Breast epithelium (tissue), 4 donors: Measurements from ENCODE around the gene THBS1. TPM values are rescaled to one million over a fixed set of nuclear protein-coding genes. Genes with fewer than 3 reads are reported as not detected.

Source experiments
- DNase-seq, 2 donors: peaks; one replicate each; pipeline ENCODE4 v3.0.0-alpha.2; 2019; ENCODE audit warnings: low spot score in 2 of 2
- H3K27ac ChIP-seq, 2 donors: fragments of 200-600 bp; sonication (generic) in 1 of 2; one replicate each; pipeline ENCODE4 v1.5.1; 2016 to 2019; ENCODE audit warnings: mild to moderate bottlenecking in 1 of 2
- H3K27me3 ChIP-seq, 2 donors: fragments of 200-600 bp; sonication (generic) in 1 of 2; one replicate each; pipeline versions ENCODE4 v1.5.1 to v1.6.0; 2017 to 2019; ENCODE audit warnings: control low read depth in 1 of 2, mild to moderate bottlenecking in 1 of 2
- H3K36me3 ChIP-seq: fragments of 200-600 bp; one replicate; pipeline ENCODE4 v1.5.1; 2019
- H3K4me1 ChIP-seq, 2 donors: fragments of 200-600 bp; sonication (generic); one replicate each; pipeline ENCODE4 v1.5.1; 2016 to 2019; ENCODE audit warnings: control low read depth in 1 of 2
- H3K4me3 ChIP-seq, 3 donors: fragments of 200-600 bp; sonication (generic); 1 replicate in 2 of 3; 2 replicates in 1 of 3; pipeline ENCODE4 v1.5.1; 2016 to 2019; ENCODE audit warnings: mild to moderate bottlenecking in 3 of 3, moderate library complexity in 2 of 3
- H3K9me3 ChIP-seq, 2 donors: fragments of 200-600 bp; sonication (generic) in 1 of 2; one replicate each; pipeline ENCODE4 v1.5.1; 2016 to 2019; ENCODE audit warnings: control low read depth in 1 of 2
- POLR2A ChIP-seq: fragments of 450-650 bp; IDR thresholded peaks from one replicate; pipeline ENCODE4 v1.6.1; 2016; ENCODE audit warnings: antibody characterized with exemption, mild to moderate bottlenecking, moderate library complexity
- POLR2AphosphoS5 ChIP-seq, 3 donors: sonication (generic); formaldehyde crosslinking; IDR thresholded peaks; one replicate each; pipeline ENCODE4 v1.6.1; 2017; ENCODE audit warnings: antibody characterized with exemption in 3 of 3
- intact Hi-C: fragments of 100-400 bp; cut with DNase I; formaldehyde crosslinking; loops from one replicate; pipeline ENCODE4 v1.15.1; 2023; ENCODE audit warnings: low total_unique reads
- total RNA-seq, 3 donors: library from RNA; depleted of rRNA; stranded (reverse); fragments of >200 nt; gene quantifications; one replicate each; pipeline ENCODE4 v1.1.0, GENCODE V29; 2016
- TF ChIP-seq, protein P1 (sequence below), 3 donors: fragments of 450-650 bp; IDR thresholded peaks; one replicate each; pipeline ENCODE4 v1.5.1; 2016 to 2017; ENCODE audit warnings: antibody characterized with exemption in 3 of 3, mild to moderate bottlenecking in 3 of 3, moderate library complexity in 3 of 3

The THBS1 gene
- total RNA-seq, 3 donors from 2014 or later, result 106 to 623 (median 386) TPM

DNA sequence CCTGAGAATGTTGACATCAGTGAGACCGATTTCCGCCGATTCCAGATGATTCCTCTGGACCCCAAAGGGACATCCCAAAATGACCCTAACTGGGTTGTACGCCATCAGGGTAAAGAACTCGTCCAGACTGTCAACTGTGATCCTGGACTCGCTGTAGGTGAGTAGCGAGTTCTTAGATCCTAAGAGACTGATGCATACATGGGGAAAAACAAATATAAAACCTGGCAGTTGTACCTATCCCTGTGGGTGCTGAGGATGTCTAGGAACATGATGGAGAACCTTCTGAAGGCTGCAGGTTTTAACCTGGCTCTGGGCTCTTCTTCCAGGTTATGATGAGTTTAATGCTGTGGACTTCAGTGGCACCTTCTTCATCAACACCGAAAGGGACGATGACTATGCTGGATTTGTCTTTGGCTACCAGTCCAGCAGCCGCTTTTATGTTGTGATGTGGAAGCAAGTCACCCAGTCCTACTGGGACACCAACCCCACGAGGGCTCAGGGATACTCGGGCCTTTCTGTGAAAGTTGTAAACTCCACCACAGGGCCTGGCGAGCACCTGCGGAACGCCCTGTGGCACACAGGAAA lies 12.3 kb downstream of the THBS1 start:
- DNase-seq, result no peak
- no peaks in the 10 kb centered on the region for H3K27me3 ChIP-seq
- peaks cover 4% of the 10 kb centered on the region for H3K36me3 ChIP-seq
- TF ChIP-seq, protein P1, sequence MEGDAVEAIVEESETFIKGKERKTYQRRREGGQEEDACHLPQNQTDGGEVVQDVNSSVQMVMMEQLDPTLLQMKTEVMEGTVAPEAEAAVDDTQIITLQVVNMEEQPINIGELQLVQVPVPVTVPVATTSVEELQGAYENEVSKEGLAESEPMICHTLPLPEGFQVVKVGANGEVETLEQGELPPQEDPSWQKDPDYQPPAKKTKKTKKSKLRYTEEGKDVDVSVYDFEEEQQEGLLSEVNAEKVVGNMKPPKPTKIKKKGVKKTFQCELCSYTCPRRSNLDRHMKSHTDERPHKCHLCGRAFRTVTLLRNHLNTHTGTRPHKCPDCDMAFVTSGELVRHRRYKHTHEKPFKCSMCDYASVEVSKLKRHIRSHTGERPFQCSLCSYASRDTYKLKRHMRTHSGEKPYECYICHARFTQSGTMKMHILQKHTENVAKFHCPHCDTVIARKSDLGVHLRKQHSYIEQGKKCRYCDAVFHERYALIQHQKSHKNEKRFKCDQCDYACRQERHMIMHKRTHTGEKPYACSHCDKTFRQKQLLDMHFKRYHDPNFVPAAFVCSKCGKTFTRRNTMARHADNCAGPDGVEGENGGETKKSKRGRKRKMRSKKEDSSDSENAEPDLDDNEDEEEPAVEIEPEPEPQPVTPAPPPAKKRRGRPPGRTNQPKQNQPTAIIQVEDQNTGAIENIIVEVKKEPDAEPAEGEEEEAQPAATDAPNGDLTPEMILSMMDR (IDR thresholded peaks at IDR 0.05), result no peak
- TF ChIP-seq POLR2A, result no peak
- peak in 1 of 3 donors; percentile 10 for TF ChIP-seq POLR2AphosphoS5 (IDR thresholded peaks at IDR 0.05)
- H3K4me3 ChIP-seq, result no peak overlapping the region
- peaks cover 0 to under 1% of the 10 kb centered on the region in 2 donors for H3K4me1 ChIP-seq
- intact Hi-C loops, result no loop called here
- H3K27ac ChIP-seq, result no peak overlapping the region
- H3K9me3 ChIP-seq, result no peaks in the 10 kb centered on the region

DNA sequence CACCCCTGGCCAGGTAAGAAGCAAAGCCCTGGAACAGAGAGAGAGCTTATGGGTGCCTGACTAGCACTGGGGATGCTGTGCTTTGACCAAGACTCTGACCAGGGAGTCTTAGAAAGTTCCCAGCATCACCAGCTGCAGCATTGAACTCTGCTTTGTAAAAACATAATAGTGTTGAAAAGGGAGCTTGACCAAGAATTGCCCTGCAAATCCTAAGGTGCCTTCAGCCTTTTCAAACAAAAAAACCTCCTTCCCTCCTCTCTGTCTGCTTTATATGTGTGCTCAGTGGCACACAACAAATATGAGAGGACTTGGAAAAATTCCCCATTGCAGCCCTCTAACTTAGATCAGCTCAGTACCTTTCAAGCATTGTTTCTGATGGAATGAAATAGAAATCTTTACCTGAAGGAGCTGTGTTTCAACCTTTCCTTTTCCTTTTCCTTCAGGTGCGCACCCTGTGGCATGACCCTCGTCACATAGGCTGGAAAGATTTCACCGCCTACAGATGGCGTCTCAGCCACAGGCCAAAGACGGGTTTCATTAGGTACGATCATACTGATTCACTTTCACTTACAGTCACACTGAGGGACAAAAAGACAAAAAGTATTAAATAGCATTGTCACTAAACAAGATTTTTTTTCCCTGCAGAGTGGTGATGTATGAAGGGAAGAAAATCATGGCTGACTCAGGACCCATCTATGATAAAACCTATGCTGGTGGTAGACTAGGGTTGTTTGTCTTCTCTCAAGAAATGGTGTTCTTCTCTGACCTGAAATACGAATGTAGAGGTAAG lies 13.0 kb downstream of the THBS1 start:
- no peaks in the 10 kb centered on the region for H3K4me1 ChIP-seq
- intact Hi-C loops, result no loop called here
- H3K9me3 ChIP-seq, result no peaks in the 10 kb centered on the region
- TF ChIP-seq, protein P1 (IDR thresholded peaks at IDR 0.05), result no peak
- TF ChIP-seq POLR2A (no peak), POLR2AphosphoS5 (IDR thresholded peaks at IDR 0.05) (no peak)
- H3K36me3 ChIP-seq, result peaks cover 4% of the 10 kb centered on the region
- no peak overlapping the region for H3K4me3 ChIP-seq
- H3K27ac ChIP-seq, result no peak overlapping the region
- no peaks in the 10 kb centered on the region for H3K27me3 ChIP-seq
- no peak for DNase-seq

DNA sequence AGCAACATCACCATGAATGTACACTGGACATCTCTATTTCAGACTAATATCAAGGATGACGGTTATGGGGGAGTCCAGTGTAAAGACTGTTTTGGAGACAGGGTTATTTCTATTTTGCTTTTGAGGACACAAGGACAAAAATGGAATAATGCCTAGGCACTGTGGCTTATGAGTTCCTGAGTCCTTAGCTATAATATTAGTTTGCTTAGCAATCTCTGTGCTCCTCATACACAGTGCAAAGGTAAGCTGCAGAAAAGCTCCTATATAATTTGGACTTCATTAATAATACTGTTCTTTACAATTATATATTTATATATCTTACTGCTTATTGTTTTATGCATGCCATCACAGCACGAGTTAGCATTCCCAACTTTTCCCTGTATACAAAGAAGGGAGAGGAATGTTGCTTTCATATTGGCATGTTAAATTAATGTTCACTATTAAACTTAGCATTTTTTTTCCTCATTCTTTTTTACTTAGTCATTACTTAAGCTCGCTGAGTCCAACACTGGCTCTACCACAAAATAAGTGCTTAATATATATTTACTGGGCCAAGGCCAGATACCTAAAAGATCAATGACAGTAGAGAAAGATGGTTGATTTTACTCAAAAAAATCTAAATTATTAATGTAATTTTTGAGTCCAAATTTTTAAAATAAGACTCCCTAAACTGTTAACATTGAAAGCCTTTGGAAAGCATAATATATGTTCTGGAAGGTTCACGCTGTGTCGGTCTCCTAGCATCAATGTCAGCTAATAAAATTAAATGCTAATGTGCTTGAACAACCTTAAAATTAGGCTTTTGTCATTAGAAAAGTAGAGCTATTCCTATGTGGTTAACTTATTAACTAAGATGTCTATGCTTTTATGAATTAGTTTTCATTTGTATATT lies 13.8 kb downstream of the THBS1 start:
- Histone ChIP-seq H3K36me3 (no peaks in the 10 kb centered on the region), H3K27ac (no peak overlapping the region), H3K9me3 (no peaks in the 10 kb centered on the region), H3K4me3 (no peak overlapping the region), H3K4me1 (no peaks in the 10 kb centered on the region), H3K27me3 (no peaks in the 10 kb centered on the region)
- TF ChIP-seq, protein P1 (IDR thresholded peaks at IDR 0.05), result no peak
- TF ChIP-seq POLR2AphosphoS5 (IDR thresholded peaks at IDR 0.05) (no peak), POLR2A (no peak)
- DNase-seq, result no peak
- intact Hi-C loops, result no loop called here

DNA sequence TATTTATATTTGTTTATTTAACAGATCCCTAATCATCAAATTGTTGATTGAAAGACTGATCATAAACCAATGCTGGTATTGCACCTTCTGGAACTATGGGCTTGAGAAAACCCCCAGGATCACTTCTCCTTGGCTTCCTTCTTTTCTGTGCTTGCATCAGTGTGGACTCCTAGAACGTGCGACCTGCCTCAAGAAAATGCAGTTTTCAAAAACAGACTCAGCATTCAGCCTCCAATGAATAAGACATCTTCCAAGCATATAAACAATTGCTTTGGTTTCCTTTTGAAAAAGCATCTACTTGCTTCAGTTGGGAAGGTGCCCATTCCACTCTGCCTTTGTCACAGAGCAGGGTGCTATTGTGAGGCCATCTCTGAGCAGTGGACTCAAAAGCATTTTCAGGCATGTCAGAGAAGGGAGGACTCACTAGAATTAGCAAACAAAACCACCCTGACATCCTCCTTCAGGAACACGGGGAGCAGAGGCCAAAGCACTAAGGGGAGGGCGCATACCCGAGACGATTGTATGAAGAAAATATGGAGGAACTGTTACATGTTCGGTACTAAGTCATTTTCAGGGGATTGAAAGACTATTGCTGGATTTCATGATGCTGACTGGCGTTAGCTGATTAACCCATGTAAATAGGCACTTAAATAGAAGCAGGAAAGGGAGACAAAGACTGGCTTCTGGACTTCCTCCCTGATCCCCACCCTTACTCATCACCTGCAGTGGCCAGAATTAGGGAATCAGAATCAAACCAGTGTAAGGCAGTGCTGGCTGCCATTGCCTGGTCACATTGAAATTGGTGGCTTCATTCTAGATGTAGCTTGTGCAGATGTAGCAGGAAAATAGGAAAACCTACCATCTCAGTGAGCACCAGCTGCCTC lies 14.7 kb downstream of the THBS1 start:
- H3K36me3 ChIP-seq, result no peaks in the 10 kb centered on the region
- DNase-seq, result no peak
- H3K4me1 ChIP-seq, result no peaks in the 10 kb centered on the region
- TF ChIP-seq, protein P1 (IDR thresholded peaks at IDR 0.05), result no peak
- TF ChIP-seq POLR2AphosphoS5 (IDR thresholded peaks at IDR 0.05), result no peak
- TF ChIP-seq POLR2A, result no peak
- no peaks in the 10 kb centered on the region for H3K9me3 ChIP-seq
- H3K27ac ChIP-seq, result peak overlapping the region in 1 of 2 donors; percentile 44
- no peaks in the 10 kb centered on the region for H3K27me3 ChIP-seq
- intact Hi-C loops, result no loop called here
- peak overlapping the region in 1 of 3 donors; percentile 9 for H3K4me3 ChIP-seq
